Osteoblast (primary cell): ENCODE data around the gene ESPN. TPM values are rescaled to one million over a fixed set of nuclear protein-coding genes. Genes with fewer than 3 reads are reported as not detected.

ENCODE experiments used
- DNase-seq: peaks from one replicate; pipeline ENCODE4 v3.0.0; 2011; ENCODE audit warnings: low spot score, mixed read lengths; ENCODE audit not compliant: insufficient read length; ENCODE audit errors: missing footprints
- H2AFZ ChIP-seq: 2 replicates; pipeline ENCODE4 v1.6.0; 2011; ENCODE audit warnings: mild to moderate bottlenecking, low read length
- H3K27ac ChIP-seq: 2 replicates; pipeline ENCODE4 v1.5.1; 2011; ENCODE audit warnings: mild to moderate bottlenecking, low read depth, low read length, moderate library complexity
- H3K27me3 ChIP-seq: 2 replicates; pipeline ENCODE4 v1.6.0; 2012; ENCODE audit warnings: mild to moderate bottlenecking, control low read depth, inconsistent platforms, low read length, moderate library complexity; ENCODE audit not compliant: insufficient read depth
- H3K36me3 ChIP-seq: 2 replicates; pipeline ENCODE4 v1.5.1; 2011; ENCODE audit warnings: mild to moderate bottlenecking, low read length, control low read depth, moderate library complexity; ENCODE audit not compliant: insufficient read depth
- H3K4me1 ChIP-seq: 2 replicates; pipeline ENCODE4 v1.5.1; 2011; ENCODE audit warnings: mild to moderate bottlenecking, low read length, control low read depth, moderate library complexity; ENCODE audit not compliant: insufficient read depth
- H3K4me2 ChIP-seq: 2 replicates; pipeline ENCODE4 v1.6.0; 2011; ENCODE audit warnings: mild to moderate bottlenecking, low read length; ENCODE audit not compliant: insufficient read depth
- H3K4me3 ChIP-seq: fragments of 200-600 bp; sonication (generic); 3 replicates; pipeline ENCODE4 v1.5.1; 2012; ENCODE audit warnings: mild to moderate bottlenecking, low read length, inconsistent platforms; ENCODE audit not compliant: insufficient read depth
- H3K79me2 ChIP-seq: 2 replicates; pipeline ENCODE4 v1.6.0; 2012; ENCODE audit warnings: mild to moderate bottlenecking, low read length, control low read depth, inconsistent platforms; ENCODE audit not compliant: insufficient read depth
- H3K9me3 ChIP-seq: 2 replicates; pipeline ENCODE4 v1.5.1; 2011; ENCODE audit warnings: low read depth, low read length, control low read depth
- H4K20me1 ChIP-seq: 2 replicates; pipeline ENCODE4 v1.6.0; 2012; ENCODE audit warnings: mild to moderate bottlenecking, low read length, control low read depth; ENCODE audit not compliant: insufficient read depth
- CTCF ChIP-seq: IDR thresholded peaks from 2 replicates; pipeline ENCODE4 v1.5.1; 2011; ENCODE audit warnings: mild to moderate bottlenecking, low read depth, low read length, moderate library complexity; ENCODE audit errors: extremely low read depth
- total RNA-seq: library from RNA; depleted of rRNA; stranded (reverse); fragments of >200 nt; gene quantifications from 2 replicates; pipeline ENCODE4 v1.2.3, GENCODE V29; 2012

ESPN gene
- total RNA-seq, 1 donor: not detected

DNA sequence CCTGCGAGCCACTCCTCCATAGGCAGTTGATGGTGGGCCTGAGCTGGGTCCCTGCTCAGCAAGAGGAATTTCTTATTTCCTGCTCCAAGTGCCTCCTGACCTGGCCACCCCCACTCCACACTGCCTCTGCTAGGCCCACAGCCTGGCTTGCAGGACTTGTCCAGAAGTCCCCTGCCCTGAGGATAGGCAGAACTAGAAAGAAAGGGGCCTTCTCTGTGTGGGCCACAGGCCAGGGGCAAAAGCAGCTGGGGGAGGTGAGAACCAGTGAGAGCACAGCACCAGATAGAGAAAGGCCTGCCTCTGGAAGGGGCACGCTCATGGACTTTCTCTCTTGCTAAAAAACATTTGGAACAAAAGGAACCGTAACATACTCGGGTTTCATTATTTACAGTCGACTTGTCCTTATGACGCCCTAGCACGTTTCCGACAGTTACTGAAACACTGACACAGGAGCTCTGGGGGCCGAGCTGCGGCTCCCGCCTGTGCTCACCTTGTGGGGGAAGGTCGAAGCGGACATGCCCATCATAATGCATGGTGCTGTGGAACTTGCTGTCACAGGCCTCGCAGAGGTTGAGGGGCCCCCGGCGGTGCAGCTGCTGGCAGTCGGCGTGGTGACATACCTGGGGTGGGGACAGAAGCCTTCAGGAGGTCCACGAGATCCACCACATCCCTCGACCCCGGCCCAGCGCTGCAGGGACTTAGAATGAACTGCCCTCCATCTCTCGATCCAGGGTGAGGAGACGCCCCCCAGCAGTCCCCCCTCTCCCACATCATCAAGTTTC, 52.7 kb downstream of the ESPN start:
- no peak overlapping the region for H3K4me3 ChIP-seq
- no peaks in the 10 kb centered on the region for H3K9me3 ChIP-seq
- no peak overlapping the region for H3K27ac ChIP-seq
- peaks cover 8% of the 10 kb centered on the region for H4K20me1 ChIP-seq
- no peaks in the 10 kb centered on the region for H3K27me3 ChIP-seq
- TF ChIP-seq CTCF: no peak
- no peak overlapping the region for H3K4me2 ChIP-seq
- H3K79me2 ChIP-seq: no peaks in the 10 kb centered on the region
- H3K4me1 ChIP-seq: no peaks in the 10 kb centered on the region
- no peak for DNase-seq
- no peak overlapping the region for H2AFZ ChIP-seq
- H3K36me3 ChIP-seq: no peaks in the 10 kb centered on the region

DNA sequence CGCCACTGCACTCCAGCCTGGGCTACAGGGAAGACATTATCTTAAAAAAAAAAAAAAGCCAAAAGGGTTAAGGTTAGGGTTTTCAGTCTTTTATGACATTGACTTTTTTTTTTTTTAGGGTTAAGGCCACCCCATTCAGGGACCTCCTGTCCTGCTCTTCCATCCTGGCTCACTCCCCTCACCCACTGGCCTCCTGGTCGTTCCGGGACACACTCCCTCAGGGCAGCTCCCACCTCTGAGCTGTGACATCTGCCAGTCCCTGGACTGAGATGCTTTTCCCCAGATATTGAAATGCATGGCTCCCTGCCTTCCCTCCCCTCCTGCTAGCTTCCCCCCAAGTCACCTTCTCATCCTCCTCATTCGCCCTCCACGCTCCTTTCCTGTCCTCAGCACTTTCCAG, 57.2 kb downstream of the ESPN start:
- H3K4me3 ChIP-seq: no peak overlapping the region
- no peaks in the 10 kb centered on the region for H3K9me3 ChIP-seq
- peaks cover 3% of the 10 kb centered on the region for H3K27me3 ChIP-seq
- no peak overlapping the region for H3K27ac ChIP-seq
- no peak overlapping the region for H2AFZ ChIP-seq
- no peak for DNase-seq
- no peaks in the 10 kb centered on the region for H3K36me3 ChIP-seq
- no peaks in the 10 kb centered on the region for H3K79me2 ChIP-seq
- no peak for TF ChIP-seq CTCF
- H4K20me1 ChIP-seq: peaks cover 16% of the 10 kb centered on the region
- H3K4me1 ChIP-seq: peaks cover 4% of the 10 kb centered on the region
- no peak overlapping the region for H3K4me2 ChIP-seq

GRCh38 chr1:6483017-6483760, 58.6 kb downstream of the ESPN start:
- no peaks in the 10 kb centered on the region for H3K79me2 ChIP-seq
- peaks cover 19% of the 10 kb centered on the region for H4K20me1 ChIP-seq
- H3K4me2 ChIP-seq: no peak overlapping the region
- H3K27me3 ChIP-seq: peaks cover 3% of the 10 kb centered on the region
- no peak for TF ChIP-seq CTCF
- H3K27ac ChIP-seq: no peak overlapping the region
- DNase-seq: no peak
- no peaks in the 10 kb centered on the region for H3K9me3 ChIP-seq
- H3K36me3 ChIP-seq: no peaks in the 10 kb centered on the region
- no peak overlapping the region for H3K4me3 ChIP-seq
- H3K4me1 ChIP-seq: peaks cover 4% of the 10 kb centered on the region
- H2AFZ ChIP-seq: no peak overlapping the region

DNA sequence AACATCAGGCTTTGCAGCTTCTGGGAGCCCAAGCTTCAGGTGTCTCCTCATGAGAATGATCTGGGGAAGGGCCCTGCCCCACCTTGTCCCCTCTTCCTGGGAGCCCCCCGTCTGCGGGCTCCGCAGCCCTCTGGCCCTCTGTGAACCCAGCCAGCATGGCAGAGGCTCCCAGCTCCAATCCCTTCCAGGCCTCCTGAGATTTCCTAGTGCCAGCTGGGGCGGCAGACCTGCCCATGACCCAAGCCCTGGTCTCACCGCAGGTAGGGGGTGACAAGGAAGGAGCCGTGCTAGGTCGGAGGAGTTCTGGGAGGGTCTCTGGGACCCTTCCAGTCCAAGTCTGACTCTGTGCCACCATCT, 59.2 kb downstream of the ESPN start:
- DNase-seq: no peak
- Histone ChIP-seq H3K4me3 (no peak overlapping the region), H3K4me1 (peaks cover 4% of the 10 kb centered on the region), H4K20me1 (peaks cover 21% of the 10 kb centered on the region), H3K27ac (no peak overlapping the region), H3K36me3 (no peaks in the 10 kb centered on the region), H3K27me3 (peaks cover 3% of the 10 kb centered on the region), H3K9me3 (no peaks in the 10 kb centered on the region), H3K79me2 (no peaks in the 10 kb centered on the region), H2AFZ (no peak overlapping the region), H3K4me2 (no peak overlapping the region)
- no peak for TF ChIP-seq CTCF
